Activated CD8-positive, alpha-beta memory T cell treated with anti-CD3 and anti-CD28 coated beads, Interleukin-2, amount 50 U/mL, for 4 hours (primary cell): Measurements from ENCODE around the gene LYRM4.
A peak's percentile ranks its signal among the peaks of the same experiment; 100 is the strongest.

Experiments
- DNase-seq: peaks from one replicate; pipeline ENCODE4 v3.0.0-alpha.2; 2020

LYRM4 gene

GRCh38 chr6:5203546-5203945 is 57.2 kb downstream of the LYRM4 start:
- DNase-seq: no peak

DNA sequence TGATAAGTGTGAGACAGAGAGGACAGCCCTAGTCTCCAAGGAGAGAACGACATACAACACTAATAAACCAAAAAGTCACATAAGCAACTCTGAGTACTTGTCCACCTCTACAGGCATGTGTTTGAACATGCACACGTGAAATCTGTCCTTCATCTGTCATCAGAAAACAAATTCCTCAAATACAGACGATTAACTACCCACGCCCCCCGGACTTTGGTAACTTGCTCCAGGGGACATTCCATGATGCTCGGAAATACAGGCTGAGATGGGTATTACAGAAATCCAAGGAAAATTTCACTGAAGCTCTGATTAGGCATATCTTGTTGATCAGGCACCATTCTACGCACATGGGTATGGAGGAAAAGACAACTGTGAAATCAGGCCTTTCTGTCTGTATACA is 57.8 kb downstream of the LYRM4 start:
- DNase-seq: no peak

DNA sequence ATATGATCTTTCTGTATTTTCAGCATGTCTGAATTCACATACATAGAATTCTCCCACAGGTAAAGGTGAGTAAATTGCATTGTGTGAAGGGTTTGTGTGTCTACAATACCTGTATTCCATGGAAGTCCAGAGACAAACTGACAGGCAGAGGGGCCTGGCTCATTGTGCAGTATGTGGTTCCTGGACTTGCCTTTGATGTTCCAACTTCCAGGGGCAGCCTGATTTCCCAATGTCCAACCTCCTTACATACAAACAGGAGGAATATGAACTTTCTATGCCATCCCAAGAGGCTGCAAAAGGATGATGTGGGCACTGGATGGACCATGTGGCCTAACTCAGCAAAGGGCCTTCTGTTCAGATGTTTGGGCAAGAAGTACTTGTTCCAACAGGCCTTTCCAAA is 58.5 kb downstream of the LYRM4 start:
- DNase-seq: no peak

- DNase-seq: no peak
Measured at GRCh38 chr6:5201271-5201670, 59.5 kb downstream of the LYRM4 start.

GRCh38 chr6:5199702-5200101 is 61.0 kb downstream of the LYRM4 start:
- no peak for DNase-seq

- DNase-seq: no peak
Measured at GRCh38 chr6:5199283-5199682, 61.5 kb downstream of the LYRM4 start.

DNA sequence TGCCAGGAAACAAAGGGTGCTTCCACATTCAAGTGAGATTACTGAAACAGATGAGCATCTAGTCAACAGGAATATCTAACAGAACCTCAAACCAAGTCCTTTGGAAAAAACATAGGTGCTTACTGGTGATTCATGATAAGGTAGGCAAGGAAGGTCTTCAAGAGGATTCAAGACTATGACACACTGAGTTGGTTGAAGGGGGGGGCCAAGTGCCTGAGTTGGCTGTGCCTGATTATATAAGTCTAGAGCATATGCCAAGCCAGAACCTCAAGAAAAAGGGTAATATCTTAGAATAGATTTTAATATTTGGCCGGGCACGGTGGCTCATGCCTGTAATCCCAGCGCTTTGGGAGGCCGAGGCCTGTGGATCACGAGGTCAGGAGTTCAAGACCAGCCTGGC is 63.7 kb downstream of the LYRM4 start:
- DNase-seq: no peak

DNA sequence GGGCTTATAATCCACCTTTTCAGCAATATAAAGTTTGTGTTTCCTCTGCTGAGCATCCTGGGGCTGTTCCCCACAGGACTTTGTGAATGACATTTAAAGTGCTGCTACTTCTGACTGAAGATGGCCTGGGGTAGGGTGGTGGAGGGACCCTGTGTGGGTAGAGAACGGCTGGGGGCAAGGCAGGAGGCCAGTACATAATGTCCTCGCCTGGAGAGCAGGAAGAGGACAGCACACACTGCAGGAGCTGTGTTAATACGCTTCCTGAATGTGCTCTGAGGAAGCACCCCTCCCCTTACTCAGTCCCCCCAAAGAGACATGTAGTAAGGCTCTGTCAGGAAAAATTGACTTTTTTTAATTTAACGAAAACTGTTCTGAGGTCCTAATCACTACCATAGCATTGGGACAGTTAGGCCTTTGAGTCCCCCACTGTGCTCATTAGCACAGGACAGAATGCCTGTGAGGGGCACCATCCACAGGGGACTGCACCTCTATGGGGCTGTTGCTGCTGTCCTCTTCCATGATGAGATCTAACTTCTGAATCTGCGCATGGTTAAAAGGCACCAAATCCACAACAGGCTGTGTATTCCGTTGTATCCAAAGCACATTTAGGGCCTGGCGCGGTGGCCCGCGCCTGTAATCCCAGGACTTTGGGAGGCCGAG is 68.5 kb downstream of the LYRM4 start:
- no peak for DNase-seq

GRCh38 chr6:5191722-5192121 is 69.0 kb downstream of the LYRM4 start:
- no peak for DNase-seq

- no peak for DNase-seq
Measured at GRCh38 chr6:5191222-5191621, 69.5 kb downstream of the LYRM4 start.

GRCh38 chr6:5190507-5190906 is 70.2 kb downstream of the LYRM4 start:
- no peak for DNase-seq

DNA sequence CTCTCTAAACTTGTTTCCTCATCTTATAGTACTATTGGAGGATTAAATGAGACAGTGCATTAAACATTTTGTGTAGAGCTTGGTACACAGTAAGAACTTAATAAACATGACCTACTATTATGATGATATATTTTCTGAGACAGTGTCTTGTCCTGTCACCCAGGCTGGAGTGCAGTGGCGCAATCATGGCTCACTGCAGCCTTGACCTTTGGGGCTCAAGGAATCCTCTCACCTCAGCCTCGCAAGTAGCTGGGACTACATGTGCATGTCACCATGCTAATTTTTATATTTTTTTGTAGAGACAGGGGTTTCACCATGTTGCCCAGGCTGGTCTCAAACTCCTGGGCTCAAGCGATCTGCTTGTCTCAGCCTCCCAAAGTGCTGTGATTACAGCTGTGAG is 72.1 kb downstream of the LYRM4 start:
- no peak for DNase-seq

- DNase-seq: no peak
Measured at GRCh38 chr6:5184878-5185277, 75.9 kb downstream of the LYRM4 start.

DNA sequence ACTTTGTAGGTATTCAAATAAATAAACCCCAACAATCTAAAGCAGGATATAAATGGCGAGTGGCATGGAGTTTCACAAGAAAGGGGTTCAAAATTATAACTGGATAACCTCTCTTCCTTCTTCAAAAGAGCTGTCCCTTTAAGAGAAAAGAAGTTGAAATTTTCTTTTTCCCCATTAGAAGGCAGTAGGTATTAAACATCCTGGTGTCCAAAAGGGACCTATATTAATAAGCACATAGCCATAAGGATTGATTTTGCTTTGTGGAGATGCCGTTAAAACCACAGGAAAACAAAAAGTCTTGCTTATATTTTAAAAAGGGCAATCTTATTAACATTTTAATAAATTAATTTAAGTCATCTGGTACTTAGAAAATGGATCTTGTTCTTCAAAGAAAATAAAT is 76.5 kb downstream of the LYRM4 start:
- no peak for DNase-seq

DNA sequence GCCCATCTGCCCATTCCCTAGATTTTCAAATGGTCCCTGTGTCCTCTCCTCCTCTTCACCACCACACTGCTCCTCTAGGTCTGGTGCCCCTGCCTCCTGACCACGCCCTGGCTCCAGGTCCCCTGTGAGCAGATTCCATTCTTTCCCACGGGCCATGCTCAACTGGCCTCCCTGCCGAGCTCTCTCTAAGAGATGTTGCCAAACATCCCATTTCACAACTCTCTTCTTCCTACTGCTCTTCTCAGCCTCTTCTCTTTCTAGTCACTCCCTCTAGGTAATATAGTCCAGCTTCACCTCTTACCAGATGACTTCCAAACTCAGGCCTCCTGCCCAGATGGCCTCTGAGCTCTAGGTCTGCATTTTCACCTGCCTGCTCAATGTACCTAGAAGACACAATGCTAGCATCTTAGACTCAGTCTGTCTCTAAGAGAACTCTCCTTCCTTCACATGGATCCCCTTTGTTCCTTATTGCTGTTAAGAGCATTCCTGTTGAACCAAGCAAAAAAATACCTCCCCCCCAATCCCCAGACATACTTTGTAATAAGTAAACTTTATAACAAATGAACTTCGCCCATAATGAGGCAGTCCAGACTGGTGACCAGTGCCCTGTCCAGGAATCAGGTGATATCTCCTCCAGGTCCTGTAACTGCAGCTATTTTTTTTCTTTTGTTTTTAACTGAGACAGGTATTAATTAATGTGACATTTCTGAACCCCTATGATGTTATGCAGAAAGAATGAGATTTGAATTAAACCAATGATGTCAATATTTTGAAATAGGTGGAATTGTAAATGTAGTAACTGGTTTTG is 79.0 kb downstream of the LYRM4 start:
- no peak for DNase-seq

GRCh38 chr6:5180636-5181035 is 80.1 kb downstream of the LYRM4 start:
- no peak for DNase-seq

DNA sequence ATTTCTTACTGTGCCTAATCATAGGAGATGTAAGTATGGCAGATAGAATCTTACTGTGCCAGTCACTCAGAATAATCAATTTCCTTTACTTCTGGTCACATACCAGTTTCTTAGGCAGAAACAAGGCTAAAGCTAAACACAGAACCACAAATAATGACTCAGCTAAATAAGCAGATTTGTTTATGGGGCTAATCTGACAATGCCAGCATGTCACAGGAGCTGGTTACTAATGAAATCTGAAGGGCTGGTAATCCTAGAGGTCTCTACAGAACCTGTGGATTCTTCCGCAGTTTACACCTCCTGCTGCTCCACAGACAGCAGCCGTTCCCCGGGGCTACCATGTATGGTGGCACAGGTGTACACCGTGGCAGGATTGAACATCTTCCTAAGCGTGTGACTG is 80.8 kb downstream of the LYRM4 start:
- DNase-seq: no peak

- no peak for DNase-seq
Measured at GRCh38 chr6:5178806-5179205, 81.9 kb downstream of the LYRM4 start.

- DNase-seq: no peak
Measured at GRCh38 chr6:5175635-5176034, 85.1 kb downstream of the LYRM4 start.

- DNase-seq: no peak
Measured at GRCh38 chr6:5174756-5175549, 85.8 kb downstream of the LYRM4 start.

DNA sequence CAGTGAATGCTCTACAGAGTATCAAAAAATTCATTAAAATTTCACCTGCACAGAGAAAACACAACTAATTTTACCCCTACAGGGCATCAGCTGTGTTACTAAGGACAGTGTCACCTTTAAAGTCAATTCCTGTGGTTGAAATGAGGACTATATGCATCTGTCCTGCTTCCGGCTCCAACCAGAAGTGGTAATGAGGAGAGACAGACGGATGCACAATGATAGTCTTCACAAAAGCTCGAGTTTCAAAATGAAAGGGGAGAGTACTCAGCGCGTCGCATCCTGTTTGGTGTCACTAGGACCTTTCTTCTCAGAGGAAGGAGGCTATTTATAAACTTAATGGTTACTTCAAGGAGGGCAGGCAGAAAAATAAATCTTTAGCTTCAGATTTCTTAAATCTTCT is 86.5 kb downstream of the LYRM4 start:
- peak; percentile 29 for DNase-seq

DNA sequence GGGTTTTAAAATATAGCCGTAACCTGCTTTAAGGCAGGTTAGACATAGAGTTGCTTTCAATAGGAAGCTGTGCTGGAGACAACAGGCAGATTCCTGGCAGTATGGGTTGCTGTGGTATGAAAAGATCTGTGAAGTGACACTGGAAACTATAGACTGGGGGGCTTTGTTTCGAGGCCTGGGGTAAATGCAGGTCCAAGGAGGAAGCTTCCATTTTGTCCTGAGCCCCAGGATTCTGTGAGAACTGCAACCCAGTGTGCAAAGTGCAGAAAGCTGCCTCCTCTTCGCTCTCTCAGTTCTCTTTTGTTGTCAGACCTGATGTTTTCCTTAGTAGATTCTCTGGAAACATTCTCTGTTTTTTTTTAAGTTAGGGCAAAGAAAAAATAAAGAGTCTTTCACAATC is 86.9 kb downstream of the LYRM4 start:
- DNase-seq: no peak

DNA sequence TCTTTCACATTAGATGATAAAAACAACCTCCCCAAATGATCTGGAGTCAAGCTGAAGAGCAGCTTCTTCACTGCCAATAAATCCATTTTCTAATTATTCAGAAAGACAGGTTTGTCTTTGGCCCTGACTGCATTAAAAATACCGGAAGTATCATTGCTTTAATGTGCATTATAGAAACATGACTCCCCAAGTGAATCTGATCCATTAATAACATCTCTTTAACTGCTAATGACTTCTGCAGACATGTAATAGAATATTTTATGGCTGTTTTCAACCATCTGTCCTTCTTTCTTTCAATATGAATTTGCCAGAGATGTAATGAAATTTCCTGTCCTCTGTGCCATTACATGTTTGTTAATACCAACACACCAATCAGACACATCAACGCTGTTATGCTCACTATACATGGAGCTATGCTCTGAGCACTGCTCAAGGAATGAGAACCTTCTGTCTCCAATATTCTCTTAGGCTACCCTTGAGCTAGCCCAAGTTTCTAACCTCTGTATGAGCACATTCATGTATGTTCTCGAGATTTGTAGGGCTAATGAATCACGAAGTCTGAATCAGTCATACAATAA is 87.8 kb downstream of the LYRM4 start:
- no peak for DNase-seq
